Measurements from ENCODE around the gene GNG12.

Gene GNG12

DNA sequence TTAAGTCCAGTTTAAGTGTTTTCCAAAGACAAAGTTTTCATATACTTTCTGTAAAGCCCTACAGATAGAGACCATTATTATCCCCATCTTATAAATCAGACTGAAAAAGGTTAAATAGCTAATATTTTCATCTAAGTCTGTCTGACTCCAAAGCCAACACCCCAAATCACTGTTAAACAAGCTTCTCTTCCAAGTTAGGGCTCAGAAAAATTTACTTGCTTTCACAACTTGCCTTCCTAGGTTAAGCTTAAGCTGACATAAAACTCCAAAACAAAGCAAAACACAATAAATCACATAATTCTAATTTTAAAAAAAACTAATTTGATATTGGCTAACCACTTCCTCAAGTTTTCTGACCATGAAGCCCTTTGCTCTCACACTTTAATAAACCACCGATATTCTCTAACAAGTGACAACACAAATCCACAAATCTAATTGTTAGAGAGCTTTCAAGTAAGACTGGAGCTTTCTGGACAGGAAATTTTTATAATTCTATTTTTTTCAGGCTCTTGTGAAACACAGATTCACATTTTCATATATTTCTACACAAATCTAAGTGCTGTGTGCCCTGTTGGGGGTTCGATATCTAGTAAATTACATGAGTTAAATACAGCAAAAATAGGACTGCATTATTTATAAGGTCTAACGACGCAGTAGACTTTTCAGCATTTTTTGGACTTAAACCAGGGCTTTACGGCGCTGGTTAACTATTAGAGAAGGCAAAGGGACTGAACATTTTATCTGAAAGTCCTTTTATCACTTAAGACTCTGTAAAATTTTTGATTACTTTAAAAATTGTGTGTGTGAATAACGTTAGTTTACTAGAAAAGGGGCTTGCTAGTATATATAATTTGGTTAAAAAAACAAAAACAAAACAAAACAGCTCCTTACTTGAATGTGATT, 2.1 kb downstream of the GNG12 start:
- ChIA-PET POLR2A (no interaction called here), CTCF (interaction anchor here (0.8 to 3.6 kb wide), 11 partner anchors 10 to 270 kb away, joined by 3 to 11 read pairs (median 4); no protein-coding TSS in a partner anchor)
- TF ChIP-seq CTCF (IDR thresholded peaks at IDR 0.05; ENCODE audit: control extremely low read depth, extremely low read depth, low read depth, missing control alignments) = no peak
- no peak for DNase-seq (ENCODE audit: extremely low spot score)

GRCh38 chr1:67830226-67830625, 3.0 kb downstream of the GNG12 start:
- no peak for TF ChIP-seq CTCF (IDR thresholded peaks at IDR 0.05; ENCODE audit: control extremely low read depth, extremely low read depth, low read depth, missing control alignments)
- ChIA-PET CTCF (interaction anchor here (1.1 to 3.6 kb wide), 7 partner anchors 8 to 65 kb away, joined by 4 to 11 read pairs (median 6); no protein-coding TSS in a partner anchor), POLR2A (no interaction called here)
- DNase-seq (ENCODE audit: extremely low spot score) = no peak

GRCh38 chr1:67827688-67828087, 5.6 kb downstream of the GNG12 start:
- POLR2A ChIA-PET = no interaction called here
- no peak for TF ChIP-seq CTCF (IDR thresholded peaks at IDR 0.05; ENCODE audit: control extremely low read depth, extremely low read depth, low read depth, missing control alignments)
- CTCF ChIA-PET = interaction anchor here (2.3 to 2.4 kb wide), 2 partner anchors 10 to 61 kb away, joined by 9 read pairs; no protein-coding TSS in a partner anchor

DNA sequence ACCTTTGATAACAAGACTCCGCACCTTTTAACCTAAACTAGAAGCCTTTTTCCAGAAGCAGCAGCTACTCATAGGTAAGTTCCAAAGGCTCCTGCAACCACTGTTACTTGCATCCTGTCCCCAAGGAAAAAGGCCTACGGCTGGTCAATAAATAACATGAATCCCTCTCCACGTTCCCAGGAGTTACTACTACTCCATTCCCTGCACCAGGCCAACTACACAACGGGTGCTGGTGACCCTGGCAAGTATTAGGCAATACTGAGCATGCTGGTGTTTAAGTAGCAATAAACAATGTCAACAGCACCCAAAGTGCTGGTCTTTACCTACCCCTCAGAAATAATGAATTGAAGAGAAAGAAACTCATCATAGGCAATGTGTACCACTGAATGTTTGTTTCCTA, 7.7 kb downstream of the GNG12 start:
- POLR2A ChIA-PET = no interaction called here
- CTCF ChIA-PET = no interaction called here
- TF ChIP-seq CTCF (IDR thresholded peaks at IDR 0.05; ENCODE audit: control extremely low read depth, extremely low read depth, low read depth, missing control alignments) = no peak
- DNase-seq (ENCODE audit: extremely low spot score) = no peak

More at GRCh38 chr1:67827688-67828087, 5.6 kb downstream of the GNG12 start:
- no peak for DNase-seq (ENCODE audit: extremely low spot score)

DNA sequence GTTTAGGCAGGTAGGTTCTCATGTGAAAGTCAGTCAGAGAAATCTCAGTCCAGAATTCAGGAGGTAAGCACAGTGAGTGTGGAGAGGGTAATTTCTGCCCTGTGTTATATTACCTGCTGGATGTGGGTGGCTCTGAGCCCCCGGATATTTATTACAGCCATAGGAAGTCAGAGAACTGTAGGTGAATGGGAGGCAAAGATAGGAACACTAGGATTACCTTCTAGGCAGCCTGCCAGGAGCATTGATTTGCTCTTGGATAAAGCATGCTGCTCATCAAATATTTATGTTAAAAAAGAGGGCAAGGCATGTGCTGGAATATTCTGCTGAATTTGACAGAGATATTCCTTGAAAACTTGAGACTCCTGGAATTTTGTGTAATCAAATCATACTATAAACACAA, 8.5 kb downstream of the GNG12 start:
- POLR2A ChIA-PET = no interaction called here
- DNase-seq (ENCODE audit: extremely low spot score) = no peak
- TF ChIP-seq CTCF (IDR thresholded peaks at IDR 0.05; ENCODE audit: control extremely low read depth, extremely low read depth, low read depth, missing control alignments) = no peak
- CTCF ChIA-PET = no interaction called here

- ChIA-PET POLR2A (no interaction called here), CTCF (no interaction called here)
These were observed 9.7 kb downstream of the GNG12 start for GRCh38 chr1:67823615-67824014.

More at GRCh38 chr1:67823615-67824014, 9.7 kb downstream of the GNG12 start:
- TF ChIP-seq CTCF (IDR thresholded peaks at IDR 0.05; ENCODE audit: control extremely low read depth, extremely low read depth, low read depth, missing control alignments) = no peak
- no peak for DNase-seq (ENCODE audit: extremely low spot score)
